Mesenchymal stem cell (in vitro differentiated cells and primary cell): Measurements from ENCODE around the gene RTP5.

Source experiments
- DNase-seq: peaks from one replicate; pipeline ENCODE4 v3.0.0-alpha.2; 2013
- H2AFZ ChIP-seq: one replicate; pipeline ENCODE4 v1.6.1; 2013; ENCODE audit warnings: low read depth, mild to moderate bottlenecking, control low read depth, inconsistent platforms, low read length, moderate library complexity
- H2AK5ac ChIP-seq: 2 replicates; pipeline ENCODE4 v1.6.1; 2013; ENCODE audit warnings: low read length, moderate library complexity, mild to moderate bottlenecking, inconsistent platforms; ENCODE audit not compliant: severe bottlenecking
- H2BK120ac ChIP-seq: one replicate; pipeline ENCODE4 v1.6.1; 2013; ENCODE audit warnings: low read depth, mild to moderate bottlenecking, inconsistent platforms, low read length, moderate library complexity
- H2BK12ac ChIP-seq, 2 experiments: one replicate each; pipeline ENCODE4 v1.6.1; 2013; ENCODE audit warnings: inconsistent platforms in 2 of 2, low read length in 2 of 2, mild to moderate bottlenecking in 2 of 2, moderate library complexity in 2 of 2, control low read depth in 1 of 2
- H2BK15ac ChIP-seq: one replicate; pipeline ENCODE4 v1.6.1; 2013; ENCODE audit warnings: mild to moderate bottlenecking, low read depth, inconsistent platforms; ENCODE audit not compliant: poor library complexity, severe bottlenecking
- H2BK5ac ChIP-seq: 2 replicates; pipeline ENCODE4 v1.6.1; 2013; ENCODE audit warnings: low read depth, mild to moderate bottlenecking, low read length, control low read depth, inconsistent platforms; ENCODE audit not compliant: poor library complexity, severe bottlenecking
- H3K14ac ChIP-seq, 2 experiments: one replicate each; pipeline ENCODE4 v1.6.1; 2013; ENCODE audit warnings: inconsistent platforms in 2 of 2, low read length in 2 of 2, control low read depth in 1 of 2, mild to moderate bottlenecking in 1 of 2, moderate library complexity in 1 of 2
- H3K18ac ChIP-seq, 2 experiments: one replicate each; pipeline ENCODE4 v1.6.1; 2013; ENCODE audit warnings: inconsistent platforms in 2 of 2, low read length in 2 of 2, control low read depth in 1 of 2, low read depth in 1 of 2, mild to moderate bottlenecking in 1 of 2
- H3K23ac ChIP-seq, 2 experiments: one replicate each; pipeline ENCODE4 v1.6.1; 2013; ENCODE audit warnings: inconsistent platforms in 2 of 2, low read length in 2 of 2, mild to moderate bottlenecking in 2 of 2, moderate library complexity in 2 of 2, control low read depth in 1 of 2
- H3K27ac ChIP-seq: 2 replicates; pipeline ENCODE4 v1.5.1; 2013; ENCODE audit warnings: mild to moderate bottlenecking, moderate library complexity, low read length, control low read depth, inconsistent platforms; ENCODE audit not compliant: poor library complexity, severe bottlenecking
- H3K27me3 ChIP-seq, 2 experiments: 2 replicates each; pipeline versions ENCODE4 v1.6.1 to v1.7.0; 2013; ENCODE audit warnings: low read length in 2 of 2, mild to moderate bottlenecking in 2 of 2, moderate library complexity in 2 of 2, control low read depth in 1 of 2, inconsistent platforms in 1 of 2; ENCODE audit not compliant: control insufficient read depth in 1 of 2, insufficient read depth in 1 of 2
- H3K36me3 ChIP-seq, 2 experiments: 2 replicates each; pipeline versions ENCODE4 v1.6.1 to v1.7.0; 2013; ENCODE audit warnings: low read length in 2 of 2, control low read depth in 1 of 2, inconsistent platforms in 1 of 2, low read depth in 1 of 2, mild to moderate bottlenecking in 1 of 2; ENCODE audit not compliant: insufficient read depth in 2 of 2, control insufficient read depth in 1 of 2
- H3K4ac ChIP-seq, 2 experiments: one replicate each; pipeline ENCODE4 v1.6.1; 2013; ENCODE audit warnings: inconsistent platforms in 2 of 2, low read length in 2 of 2, mild to moderate bottlenecking in 2 of 2, moderate library complexity in 2 of 2, control low read depth in 1 of 2, low read depth in 1 of 2
- H3K4me1 ChIP-seq: 2 replicates; pipeline ENCODE4 v1.6.1; 2013; ENCODE audit warnings: low read depth, low read length, control low read depth; ENCODE audit not compliant: control insufficient read depth, insufficient read depth
- H3K4me2 ChIP-seq: 2 replicates; pipeline ENCODE4 v1.6.1; 2013; ENCODE audit warnings: low read length, mild to moderate bottlenecking, inconsistent platforms; ENCODE audit not compliant: poor library complexity, severe bottlenecking
- H3K4me3 ChIP-seq, 2 experiments: 2 replicates each; pipeline versions ENCODE4 v1.5.1 to v1.7.0; 2013; ENCODE audit warnings: low read length in 2 of 2, mild to moderate bottlenecking in 2 of 2, control low read depth in 1 of 2, low read depth in 1 of 2; ENCODE audit not compliant: insufficient read depth in 1 of 2
- H3K79me1 ChIP-seq: replicated peaks from 2 replicates; pipeline ENCODE4 v1.6.1; 2013; ENCODE audit warnings: mild to moderate bottlenecking, control low read depth, low read length, inconsistent platforms; ENCODE audit not compliant: poor library complexity, severe bottlenecking
- H3K9ac ChIP-seq: 2 replicates; pipeline ENCODE4 v1.7.0; 2013; ENCODE audit warnings: mild to moderate bottlenecking, low read length, moderate library complexity
- H3K9me3 ChIP-seq: 2 replicates; pipeline ENCODE4 v1.7.0; 2013; ENCODE audit warnings: mild to moderate bottlenecking, low read length; ENCODE audit not compliant: control insufficient read depth
- H4K8ac ChIP-seq: one replicate; pipeline ENCODE4 v1.6.1; 2013; ENCODE audit warnings: inconsistent platforms, mild to moderate bottlenecking, low read length, moderate library complexity
- H4K91ac ChIP-seq: one replicate; pipeline ENCODE4 v1.6.1; 2013; ENCODE audit warnings: mild to moderate bottlenecking, low read length, inconsistent platforms
- WGBS: methylation state at CpG from one replicate; pipeline ENCODE4 v1.1.7; 2013; ENCODE audit warnings: mixed read lengths; 5-methylcytosine and 5-hydroxymethylcytosine counted together

RTP5 gene

GRCh38 chr2:241849616-241850543 lies 19.6 kb upstream of the RTP5 start:
- H3K14ac ChIP-seq: no peak overlapping the region
- no peak overlapping the region for H3K4me2 ChIP-seq
- H3K36me3 ChIP-seq: no peaks in the 10 kb centered on the region
- peaks cover 15% of the 10 kb centered on the region for H3K4me1 ChIP-seq
- peaks cover 14 to 37% of the 10 kb centered on the region in 2 experiments for H3K27me3 ChIP-seq
- H4K91ac ChIP-seq: no peak overlapping the region
- no peak overlapping the region for H2AK5ac ChIP-seq
- no peak overlapping the region for H3K9ac ChIP-seq
- H2AFZ ChIP-seq: no peak overlapping the region
- H3K4ac ChIP-seq: peak overlapping the region in 1 of 2 experiments; percentile 51
- H3K4me3 ChIP-seq: no peak overlapping the region
- H3K9me3 ChIP-seq: no peaks in the 10 kb centered on the region
- H2BK120ac ChIP-seq: no peak overlapping the region
- no peak overlapping the region for H2BK5ac ChIP-seq
- no peak overlapping the region for H3K23ac ChIP-seq
- WGBS: 70% methylated on average over 11 of the region's 16 CpGs
- H2BK15ac ChIP-seq: no peak overlapping the region
- no peak overlapping the region for H2BK12ac ChIP-seq
- H4K8ac ChIP-seq: no peak overlapping the region
- no peak overlapping the region for H3K27ac ChIP-seq
- no peak for DNase-seq
- H3K18ac ChIP-seq: no peak overlapping the region
- no peaks in the 10 kb centered on the region for H3K79me1 ChIP-seq

- no peak overlapping the region for H2BK15ac ChIP-seq
- H2AFZ ChIP-seq: no peak overlapping the region
- H3K27me3 ChIP-seq: peaks cover 8 to 35% of the 10 kb centered on the region in 2 experiments
- no peak overlapping the region for H3K27ac ChIP-seq
- WGBS: 88% methylated on average over 24 of the region's 27 CpGs
- no peak overlapping the region for H2BK5ac ChIP-seq
- no peak overlapping the region for H3K23ac ChIP-seq
- no peak overlapping the region for H3K14ac ChIP-seq
- no peak overlapping the region for H3K18ac ChIP-seq
- H3K36me3 ChIP-seq: no peaks in the 10 kb centered on the region
- H3K9ac ChIP-seq: no peak overlapping the region
- H3K4ac ChIP-seq: peak overlapping the region in 1 of 2 experiments; percentile 51
- H3K4me2 ChIP-seq: no peak overlapping the region
- H4K91ac ChIP-seq: no peak overlapping the region
- no peak overlapping the region for H2AK5ac ChIP-seq
- no peak for DNase-seq
- H4K8ac ChIP-seq: no peak overlapping the region
- peaks cover 15% of the 10 kb centered on the region for H3K4me1 ChIP-seq
- no peak overlapping the region for H3K4me3 ChIP-seq
- H2BK12ac ChIP-seq: no peak overlapping the region
- H2BK120ac ChIP-seq: no peak overlapping the region
- H3K9me3 ChIP-seq: no peaks in the 10 kb centered on the region
- no peaks in the 10 kb centered on the region for H3K79me1 ChIP-seq
These were observed 18.8 kb upstream of the RTP5 start for GRCh38 chr2:241850544-241851324.

- Histone ChIP-seq H2BK15ac (no peak overlapping the region), H3K27me3 (peaks cover 5 to 35% of the 10 kb centered on the region in 2 experiments), H3K14ac (no peak overlapping the region), H4K8ac (no peak overlapping the region), H3K36me3 (no peaks in the 10 kb centered on the region), H3K23ac (no peak overlapping the region), H3K4me1 (peaks cover 15% of the 10 kb centered on the region), H2AK5ac (no peak overlapping the region), H2BK5ac (no peak overlapping the region), H3K9ac (no peak overlapping the region), H3K4me3 (no peak overlapping the region), H3K79me1 (no peaks in the 10 kb centered on the region), H2BK12ac (no peak overlapping the region), H3K4me2 (no peak overlapping the region), H3K27ac (no peak overlapping the region), H3K9me3 (no peaks in the 10 kb centered on the region), H2AFZ (no peak overlapping the region), H4K91ac (no peak overlapping the region), H2BK120ac (no peak overlapping the region), H3K18ac (no peak overlapping the region), H3K4ac (no peak overlapping the region)
- 89% methylated on average over 26 of the region's 26 CpGs for WGBS
- DNase-seq: no peak
These were observed 18.0 kb upstream of the RTP5 start for GRCh38 chr2:241851325-241852115.
